Thyroid gland (tissue), 4 donors: ENCODE measurements around the gene PARL.

Experiments used
- CTCF ChIP-seq, 6 experiments: fragments of 200-600 bp in 3 of 6; fragments of 450-650 bp in 3 of 6; sonication (generic) in 3 of 6; IDR thresholded peaks; one replicate each; pipeline ENCODE4 v1.5.1; 2016 to 2019; ENCODE audit warnings: antibody characterized with exemption in 6 of 6, mild to moderate bottlenecking in 2 of 6, inconsistent platforms in 1 of 6, moderate library complexity in 1 of 6
- POLR2A ChIP-seq, 2 donors: fragments of 450-650 bp; IDR thresholded peaks; one replicate each; pipeline ENCODE4 v1.6.1; 2017; ENCODE audit warnings: antibody characterized with exemption in 2 of 2, mild to moderate bottlenecking in 2 of 2, moderate library complexity in 1 of 2

DNA sequence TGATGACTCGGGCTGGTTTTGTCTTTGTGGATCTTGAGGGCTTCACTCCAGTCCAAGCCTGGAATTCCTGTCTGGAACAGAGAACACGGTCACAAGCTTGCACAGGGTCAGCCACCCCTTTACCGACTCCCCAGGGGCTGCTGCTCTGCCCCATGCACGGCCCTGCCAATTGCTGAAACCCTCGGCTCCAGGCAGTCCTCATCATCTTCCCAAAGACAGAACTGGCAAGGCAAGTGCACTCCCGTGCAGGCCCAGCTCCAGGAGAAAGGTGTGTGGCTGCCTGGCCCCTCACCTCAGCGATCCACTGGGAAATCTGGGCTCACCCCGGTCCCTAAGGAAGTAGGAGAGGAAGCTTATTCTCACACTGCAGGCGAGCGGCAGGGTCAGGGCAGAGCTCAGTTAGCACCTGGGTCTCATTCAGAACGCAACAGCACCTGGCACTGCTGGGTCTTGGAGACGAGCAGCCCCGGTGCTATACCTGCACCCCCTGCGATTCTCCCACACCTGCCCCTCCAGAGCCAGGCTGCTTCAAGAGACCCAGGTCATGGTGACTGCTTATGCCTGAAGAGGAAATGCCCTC, 66.5 kb downstream of the PARL start:
- TF ChIP-seq CTCF (IDR thresholded peaks at IDR 0.05) (no peak), POLR2A (IDR thresholded peaks at IDR 0.05) (no peak)
